PC-9 (cell line): ENCODE measurements around the gene APBA1.
"Not testable (repeated sequence)": the region's sequence is repeated elsewhere in the genome, so short reads cannot be mapped to it uniquely, and the experiment has no call there.

Source experiments
- EZH2 ChIP-seq: fragments of 200-600 bp; sonication (generic); IDR thresholded peaks from 2 replicates; pipeline ENCODE4 v1.8.0; 2017; ENCODE audit warnings: antibody characterized with exemption, low read depth
- TF ChIP-seq, protein P1 (sequence below): fragments of 200-600 bp; sonication (generic); conservative IDR thresholded peaks from 2 replicates; pipeline ENCODE4 v1.6.1; 2017; ENCODE audit warnings: mixed run types, antibody characterized with exemption, mild to moderate bottlenecking, moderate library complexity

DNA sequence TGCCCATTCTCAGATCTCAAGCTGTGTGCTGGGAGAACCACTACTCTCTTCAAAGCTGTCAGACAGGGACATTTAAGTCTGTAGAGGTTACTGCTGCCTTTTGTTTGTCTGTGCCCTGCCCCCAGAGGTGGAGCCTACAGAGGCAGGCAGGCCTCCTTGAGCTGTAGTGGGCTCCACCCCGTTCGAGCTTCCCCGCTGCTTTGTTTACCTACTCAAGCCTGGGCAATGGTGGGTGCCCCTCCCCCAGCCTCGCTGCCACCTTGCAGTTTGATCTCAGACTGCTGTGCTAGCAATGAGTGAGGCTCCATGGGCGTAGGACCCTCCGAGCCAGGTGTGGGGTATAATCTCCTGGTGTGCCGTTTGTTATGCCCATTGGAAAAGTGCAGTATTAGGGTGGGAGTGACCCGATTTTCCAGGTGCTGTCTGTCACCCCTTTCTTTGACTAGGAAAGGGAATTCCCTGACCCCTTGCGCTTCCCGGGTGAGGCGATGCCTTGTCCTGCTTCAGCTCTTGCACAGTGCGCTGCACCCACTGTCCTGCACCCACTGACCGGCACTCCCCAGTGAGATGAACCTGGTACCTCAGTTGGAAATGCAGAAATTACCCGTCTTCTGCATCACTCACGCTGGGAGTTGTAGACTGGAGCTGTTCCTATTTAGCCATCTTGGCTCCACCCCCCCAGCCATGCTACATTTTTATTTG, 231.8 kb downstream of the APBA1 start:
- TF ChIP-seq, protein P1, sequence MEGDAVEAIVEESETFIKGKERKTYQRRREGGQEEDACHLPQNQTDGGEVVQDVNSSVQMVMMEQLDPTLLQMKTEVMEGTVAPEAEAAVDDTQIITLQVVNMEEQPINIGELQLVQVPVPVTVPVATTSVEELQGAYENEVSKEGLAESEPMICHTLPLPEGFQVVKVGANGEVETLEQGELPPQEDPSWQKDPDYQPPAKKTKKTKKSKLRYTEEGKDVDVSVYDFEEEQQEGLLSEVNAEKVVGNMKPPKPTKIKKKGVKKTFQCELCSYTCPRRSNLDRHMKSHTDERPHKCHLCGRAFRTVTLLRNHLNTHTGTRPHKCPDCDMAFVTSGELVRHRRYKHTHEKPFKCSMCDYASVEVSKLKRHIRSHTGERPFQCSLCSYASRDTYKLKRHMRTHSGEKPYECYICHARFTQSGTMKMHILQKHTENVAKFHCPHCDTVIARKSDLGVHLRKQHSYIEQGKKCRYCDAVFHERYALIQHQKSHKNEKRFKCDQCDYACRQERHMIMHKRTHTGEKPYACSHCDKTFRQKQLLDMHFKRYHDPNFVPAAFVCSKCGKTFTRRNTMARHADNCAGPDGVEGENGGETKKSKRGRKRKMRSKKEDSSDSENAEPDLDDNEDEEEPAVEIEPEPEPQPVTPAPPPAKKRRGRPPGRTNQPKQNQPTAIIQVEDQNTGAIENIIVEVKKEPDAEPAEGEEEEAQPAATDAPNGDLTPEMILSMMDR, result not testable (repeated sequence)
- TF ChIP-seq EZH2, result not testable (repeated sequence)
